Measurements from ENCODE around the gene RAX2. TPM values are rescaled to one million over a fixed set of nuclear protein-coding genes. Genes with fewer than 3 reads are reported as not detected.

Gene RAX2
- total and polyA plus RNA-seq, 9 of the 15 experiments (the other 6 are each of a cell fraction or from before 2014, with no cell fraction given) = not detected

GRCh38 chr19:3761382-3762129, 10.5 kb downstream of the RAX2 start, which contains the start of gene APBA3 (continued):
- TF ChIP-seq, protein P1, sequence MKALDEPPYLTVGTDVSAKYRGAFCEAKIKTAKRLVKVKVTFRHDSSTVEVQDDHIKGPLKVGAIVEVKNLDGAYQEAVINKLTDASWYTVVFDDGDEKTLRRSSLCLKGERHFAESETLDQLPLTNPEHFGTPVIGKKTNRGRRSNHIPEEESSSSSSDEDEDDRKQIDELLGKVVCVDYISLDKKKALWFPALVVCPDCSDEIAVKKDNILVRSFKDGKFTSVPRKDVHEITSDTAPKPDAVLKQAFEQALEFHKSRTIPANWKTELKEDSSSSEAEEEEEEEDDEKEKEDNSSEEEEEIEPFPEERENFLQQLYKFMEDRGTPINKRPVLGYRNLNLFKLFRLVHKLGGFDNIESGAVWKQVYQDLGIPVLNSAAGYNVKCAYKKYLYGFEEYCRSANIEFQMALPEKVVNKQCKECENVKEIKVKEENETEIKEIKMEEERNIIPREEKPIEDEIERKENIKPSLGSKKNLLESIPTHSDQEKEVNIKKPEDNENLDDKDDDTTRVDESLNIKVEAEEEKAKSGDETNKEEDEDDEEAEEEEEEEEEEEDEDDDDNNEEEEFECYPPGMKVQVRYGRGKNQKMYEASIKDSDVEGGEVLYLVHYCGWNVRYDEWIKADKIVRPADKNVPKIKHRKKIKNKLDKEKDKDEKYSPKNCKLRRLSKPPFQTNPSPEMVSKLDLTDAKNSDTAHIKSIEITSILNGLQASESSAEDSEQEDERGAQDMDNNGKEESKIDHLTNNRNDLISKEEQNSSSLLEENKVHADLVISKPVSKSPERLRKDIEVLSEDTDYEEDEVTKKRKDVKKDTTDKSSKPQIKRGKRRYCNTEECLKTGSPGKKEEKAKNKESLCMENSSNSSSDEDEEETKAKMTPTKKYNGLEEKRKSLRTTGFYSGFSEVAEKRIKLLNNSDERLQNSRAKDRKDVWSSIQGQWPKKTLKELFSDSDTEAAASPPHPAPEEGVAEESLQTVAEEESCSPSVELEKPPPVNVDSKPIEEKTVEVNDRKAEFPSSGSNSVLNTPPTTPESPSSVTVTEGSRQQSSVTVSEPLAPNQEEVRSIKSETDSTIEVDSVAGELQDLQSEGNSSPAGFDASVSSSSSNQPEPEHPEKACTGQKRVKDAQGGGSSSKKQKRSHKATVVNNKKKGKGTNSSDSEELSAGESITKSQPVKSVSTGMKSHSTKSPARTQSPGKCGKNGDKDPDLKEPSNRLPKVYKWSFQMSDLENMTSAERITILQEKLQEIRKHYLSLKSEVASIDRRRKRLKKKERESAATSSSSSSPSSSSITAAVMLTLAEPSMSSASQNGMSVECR (CRISPR knock-in tag; IDR thresholded peaks at IDR 0.05) = peak; percentile 75
- TF ChIP-seq ZNF407 (IDR thresholded peaks at IDR 0.05; ENCODE audit: low read depth) (no peak), FOS (IDR thresholded peaks at IDR 0.05; ENCODE audit: extremely low read depth, insufficient read length) (no peak), GTF2A2 (tag; IDR thresholded peaks at IDR 0.05) (no peak), SREBF1 (IDR thresholded peaks at IDR 0.05; ENCODE audit: borderline replicate concordance, low read depth, low read length) (no peak; the same call in 1 of the 2 replicates), NR3C1 (CRISPR knock-in tag; IDR thresholded peaks at IDR 0.05) (no peak), FOXO4 (CRISPR knock-in tag; IDR thresholded peaks at IDR 0.05) (no peak), PRMT5 (CRISPR knock-in tag; IDR thresholded peaks at IDR 0.05) (no peak), ARNT (IDR thresholded peaks at IDR 0.05) (peak; percentile 61 to 72; a peak in 3 of 4 replicates)
- TF ChIP-seq, protein P2, sequence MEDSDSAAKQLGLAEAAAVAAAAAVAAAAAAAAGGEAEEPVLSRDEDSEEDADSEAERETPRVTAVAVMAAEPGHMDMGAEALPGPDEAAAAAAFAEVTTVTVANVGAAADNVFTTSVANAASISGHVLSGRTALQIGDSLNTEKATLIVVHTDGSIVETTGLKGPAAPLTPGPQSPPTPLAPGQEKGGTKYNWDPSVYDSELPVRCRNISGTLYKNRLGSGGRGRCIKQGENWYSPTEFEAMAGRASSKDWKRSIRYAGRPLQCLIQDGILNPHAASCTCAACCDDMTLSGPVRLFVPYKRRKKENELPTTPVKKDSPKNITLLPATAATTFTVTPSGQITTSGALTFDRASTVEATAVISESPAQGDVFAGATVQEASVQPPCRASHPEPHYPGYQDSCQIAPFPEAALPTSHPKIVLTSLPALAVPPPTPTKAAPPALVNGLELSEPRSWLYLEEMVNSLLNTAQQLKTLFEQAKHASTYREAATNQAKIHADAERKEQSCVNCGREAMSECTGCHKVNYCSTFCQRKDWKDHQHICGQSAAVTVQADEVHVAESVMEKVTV (CRISPR knock-in tag; IDR thresholded peaks at IDR 0.05) = no peak

Measured in K562 (cell line).